ENCODE measurements around the gene TENM4. TPM values are rescaled to one million over a fixed set of nuclear protein-coding genes. Genes with fewer than 3 reads are reported as not detected.

The TENM4 gene
- total and polyA plus RNA-seq, 2 of the 8 experiments (the other 6 are each of a cell fraction or from before 2014, with no cell fraction given), result 3.5 to 7.2 TPM

GRCh38 chr11:79209540-79210266, 231.1 kb downstream of the TENM4 start:
- H2BK15ac ChIP-seq (ENCODE audit: low read length), result no peak overlapping the region
- no peak overlapping the region for H3K18ac ChIP-seq (ENCODE audit: extremely low read depth, low read length)
- FAIRE-seq (no peak), DNase-seq (ENCODE audit: low read depth in 1 of 2, low spot score in 2 of 2) (no peak)
- H3K9me3 ChIP-seq (ENCODE audit: insufficient read depth in 2 of 2, low read depth in 1 of 2, low read length in 1 of 2), result no peaks in the 10 kb centered on the region
- no peaks in the 10 kb centered on the region for H3K36me3 ChIP-seq (ENCODE audit: control insufficient read depth in 2 of 4, insufficient read depth in 4 of 4, low read length in 3 of 4)
- no peak overlapping the region for H3K14ac ChIP-seq (ENCODE audit: insufficient read length)
- H2BK5ac ChIP-seq (ENCODE audit: low read depth, low read length), result no peak overlapping the region
- peaks cover 0 to 2% (median 0%) of the 10 kb centered on the region in 4 experiments; a peak in 1 of 7 replicates for H3K4me1 ChIP-seq (replicated peaks in 1 of 4; ENCODE audit: control insufficient read depth in 3 of 4, insufficient read depth in 4 of 4, low read length in 3 of 4)
- peaks cover 0 to 1% of the 10 kb centered on the region in 2 experiments for H4K20me1 ChIP-seq (replicated peaks in 1 of 2; ENCODE audit: control insufficient read depth in 1 of 2, insufficient read depth in 2 of 2, low read length in 2 of 2)
- no peak overlapping the region for H3K4me2 ChIP-seq (ENCODE audit: insufficient read depth in 1 of 2, low read depth in 2 of 2, low read length in 2 of 2)
- H3K56ac ChIP-seq (replicated peaks; ENCODE audit: insufficient read length, low read depth, low read length), result no peak overlapping the region
- no peak overlapping the region for H3K4ac ChIP-seq (replicated peaks; ENCODE audit: insufficient read length, low read depth, low read length)
- no peak overlapping the region for H3K4me3 ChIP-seq (ENCODE audit: extremely low read depth in 1 of 4, insufficient read depth in 2 of 4, low read depth in 3 of 4, low read length in 4 of 4)
- H3K79me1 ChIP-seq (ENCODE audit: low read depth, low read length), result no peaks in the 10 kb centered on the region
- H3K23me2 ChIP-seq (ENCODE audit: low read depth, low read length), result no peaks in the 10 kb centered on the region
- no peak overlapping the region for H4K5ac ChIP-seq (ENCODE audit: insufficient read length, low read depth, low read length)
- no peak overlapping the region for H3K23ac ChIP-seq (ENCODE audit: insufficient read length)
- no peak overlapping the region for H2BK12ac ChIP-seq (ENCODE audit: low read depth, low read length)
- no peaks in the 10 kb centered on the region for H3K79me2 ChIP-seq (ENCODE audit: control insufficient read depth in 1 of 2, insufficient read depth in 2 of 2, low read length in 2 of 2)
- H2BK20ac ChIP-seq (ENCODE audit: low read length), result no peak overlapping the region
- POLR2A ChIA-PET (ENCODE audit: partially characterized antibody), result no interaction called here
- H3K9ac ChIP-seq (replicated peaks in 1 of 4; ENCODE audit: extremely low read depth in 1 of 4, low read depth in 3 of 4, low read length in 3 of 4), result no peak overlapping the region
- H2AK5ac ChIP-seq (ENCODE audit: low read depth, low read length), result no peak overlapping the region
- WGBS, 2 experiments (ENCODE audit: extremely low coverage in 1 of 2, insufficient coverage in 1 of 2, insufficient read length in 1 of 2, insufficient replicate concordance in 2 of 2, low coverage in 1 of 2, low lambda C conversion rate in 2 of 2, missing lambda C conversion rate in 1 of 2), result 90% methylated on average over 6 of the region's 6 CpGs; no CpG with 5 or more reads in 1 of the 2 experiments
- TF ChIP-seq KDM1A (IDR thresholded peaks at IDR 0.05; ENCODE audit: borderline replicate concordance, low read length), result no peak
- TF ChIP-seq CTBP2 (IDR thresholded peaks at IDR 0.05; ENCODE audit: borderline replicate concordance, insufficient read depth, insufficient read length, low read length), result no peak
- no peak for TF ChIP-seq E2F6 (IDR thresholded peaks at IDR 0.05)
- TF ChIP-seq TAF7 (optimal IDR thresholded peaks at IDR 0.05; ENCODE audit: borderline replicate concordance, low read depth, low read length), result no peak
- TF ChIP-seq SIRT6 (IDR thresholded peaks at IDR 0.05; ENCODE audit: low read length), result no peak
- no peak for TF ChIP-seq EZH2 (IDR thresholded peaks at IDR 0.05; ENCODE audit: low read depth, low read length, severe bottlenecking)
- no peak for TF ChIP-seq HDAC6 (IDR thresholded peaks at IDR 0.05; ENCODE audit: low read depth, low read length)
- TF ChIP-seq CHD1 (IDR thresholded peaks at IDR 0.05; ENCODE audit: low read depth, low read length), result no peak
- no peak for TF ChIP-seq SUZ12 (IDR thresholded peaks at IDR 0.05; ENCODE audit: low read length)
- TF ChIP-seq ATF3 (IDR thresholded peaks at IDR 0.05; ENCODE audit: insufficient read depth, low read depth, low read length), result no peak
- no peak overlapping the region for H3K27ac ChIP-seq (ENCODE audit: low read depth, low read length)
- H3K27me3 ChIP-seq (replicated peaks in 1 of 4; ENCODE audit: control insufficient read depth in 3 of 4, extremely low read depth in 1 of 4, insufficient read depth in 3 of 4, low read length in 3 of 4), result no peaks in the 10 kb centered on the region
- H2BK120ac ChIP-seq (replicated peaks; ENCODE audit: low read depth, low read length), result no peak overlapping the region
- CTCF ChIA-PET (ENCODE audit: partially characterized antibody), result no interaction called here
- H4K91ac ChIP-seq (replicated peaks; ENCODE audit: insufficient read length, low read length), result no peak overlapping the region
- H4K8ac ChIP-seq (ENCODE audit: extremely low read depth, insufficient read depth, low read length), result no peak overlapping the region
- no peak overlapping the region for H2AFZ ChIP-seq (ENCODE audit: low read length)
